ENCODE results near the gene HPCAL1.

DNA sequence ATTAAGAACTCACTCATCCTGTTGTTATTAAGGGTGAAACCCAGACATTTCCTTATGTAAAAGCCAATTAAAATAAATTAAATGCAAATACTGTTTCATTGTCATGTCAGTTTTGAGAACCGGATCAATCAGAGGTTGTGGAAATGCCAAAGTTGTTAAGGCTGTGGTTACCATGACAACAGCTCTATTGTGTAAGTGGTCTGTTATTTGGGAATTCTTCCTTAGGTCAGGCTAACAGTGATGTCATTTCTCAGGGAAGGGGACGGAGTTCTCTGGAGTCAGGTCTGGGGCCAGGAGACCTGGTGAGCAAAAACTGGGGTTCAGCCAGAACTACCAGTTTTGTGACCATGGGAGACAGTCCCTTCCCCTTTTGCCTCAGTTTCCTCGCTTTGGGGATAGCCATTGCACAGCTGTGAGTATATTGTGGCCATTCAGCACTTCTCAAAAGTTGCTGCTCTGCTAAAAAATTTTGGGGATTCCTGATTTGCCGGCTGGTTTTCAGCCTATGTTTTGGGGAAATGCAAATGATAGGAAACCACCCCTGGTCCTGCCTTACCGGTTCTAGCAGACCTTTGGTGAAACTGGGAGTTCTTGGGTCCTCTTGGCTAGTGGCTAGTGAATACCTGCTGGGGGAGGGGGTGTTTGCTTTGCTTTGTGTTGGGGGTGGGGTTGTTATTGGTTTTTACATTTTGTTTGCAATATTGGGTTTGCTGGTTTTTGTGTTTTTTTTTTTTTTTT lies 21.6 kb downstream of the HPCAL1 start:
- no peak for TF ChIP-seq CTCF (conservative IDR thresholded peaks at IDR 0.05; ENCODE audit: low read depth in 2 of 2)
- no peak for TF ChIP-seq ETS1 (IDR thresholded peaks at IDR 0.05)
- TF ChIP-seq EZH2 (IDR thresholded peaks at IDR 0.05; ENCODE audit: low read depth, unreplicated experiment) = no peak
- TF ChIP-seq ZNF331 (CRISPR knock-in tag; IDR thresholded peaks at IDR 0.05; ENCODE audit: low read depth) = no peak
- no peak for TF ChIP-seq EZH2phosphoT487 (IDR thresholded peaks at IDR 0.05; ENCODE audit: unreplicated experiment)
- TF ChIP-seq ZNF462 (CRISPR knock-in tag; IDR thresholded peaks at IDR 0.05) = no peak
- TF ChIP-seq NANOG (IDR thresholded peaks at IDR 0.05; ENCODE audit: borderline replicate concordance) = no peak

Measured in GM23338 (cell line).